Esophagus muscularis mucosa (tissue), 4 donors: ENCODE data around the gene RAD51B. TPM values are rescaled to one million over a fixed set of nuclear protein-coding genes. Genes with fewer than 3 reads are reported as not detected.

ENCODE experiments used
- DNase-seq: peaks from one replicate; pipeline ENCODE4 v3.0.0-alpha.2; 2017; ENCODE audit errors: extremely low spot score
- H3K27ac ChIP-seq, 4 donors: fragments of 200-600 bp; sonication (generic); replicated peaks in 1 of 4; 1 replicate in 3 of 4; 2 replicates in 1 of 4; pipeline ENCODE4 v1.5.1; 2016 to 2019; ENCODE audit warnings: mild to moderate bottlenecking in 1 of 4
- H3K27me3 ChIP-seq, 4 donors: fragments of 200-600 bp; sonication (generic); one replicate each; pipeline versions ENCODE4 v1.5.1 to v1.6.0; 2016 to 2019
- H3K36me3 ChIP-seq, 4 donors: fragments of 200-600 bp; sonication (generic); one replicate each; pipeline ENCODE4 v1.5.1; 2016 to 2019
- H3K4me1 ChIP-seq, 4 donors: fragments of 200-600 bp; sonication (generic); one replicate each; pipeline ENCODE4 v1.5.1; 2016 to 2019
- H3K4me3 ChIP-seq, 4 donors: fragments of 200-600 bp; sonication (generic); 1 replicate in 2 of 4; 2 replicates in 2 of 4; pipeline ENCODE4 v1.5.1; 2016 to 2019; ENCODE audit warnings: mild to moderate bottlenecking in 4 of 4, moderate library complexity in 1 of 4
- H3K9me3 ChIP-seq, 4 donors: fragments of 200-600 bp; sonication (generic); 1 replicate in 3 of 4; 2 replicates in 1 of 4; pipeline ENCODE4 v1.5.1; 2016 to 2019
- EP300 ChIP-seq: sonication (generic); formaldehyde crosslinking; IDR thresholded peaks from one replicate; pipeline ENCODE4 v1.6.1; 2017; ENCODE audit warnings: antibody characterized with exemption
- POLR2A ChIP-seq: fragments of 450-650 bp; IDR thresholded peaks from one replicate; pipeline ENCODE4 v1.6.1; 2017; ENCODE audit warnings: antibody characterized with exemption, moderate library complexity, mild to moderate bottlenecking, low read depth
- POLR2AphosphoS5 ChIP-seq, 2 donors: sonication (generic); formaldehyde crosslinking; IDR thresholded peaks; one replicate each; pipeline ENCODE4 v1.6.1; 2017; ENCODE audit warnings: antibody characterized with exemption in 2 of 2
- WGBS: methylation state at CpG from one replicate; pipeline ENCODE4 v1.1.5; 2018; 5-methylcytosine and 5-hydroxymethylcytosine counted together
- intact Hi-C: fragments of 100-400 bp; cut with DNase I; formaldehyde crosslinking; loops from one replicate; pipeline ENCODE4 v1.15.1; 2023
- total RNA-seq, 4 donors: library from RNA; depleted of rRNA; stranded (reverse); fragments of >200 nt; gene quantifications; one replicate each; pipeline versions ENCODE4 v1.1.0 to v1.2.1, GENCODE V29; 2016
- TF ChIP-seq, protein P1 (sequence below), 3 experiments: fragments of 200-600 bp in 2 of 3; fragments of 450-650 bp in 1 of 3; sonication (generic) in 2 of 3; IDR thresholded peaks; one replicate each; pipeline ENCODE4 v1.5.1; 2017 to 2019; ENCODE audit warnings: antibody characterized with exemption in 3 of 3, mild to moderate bottlenecking in 2 of 3, moderate library complexity in 1 of 3

The RAD51B gene
- total RNA-seq, 4 donors from 2014 or later, result 2.8 to 11.1 (median 5.1) TPM

DNA sequence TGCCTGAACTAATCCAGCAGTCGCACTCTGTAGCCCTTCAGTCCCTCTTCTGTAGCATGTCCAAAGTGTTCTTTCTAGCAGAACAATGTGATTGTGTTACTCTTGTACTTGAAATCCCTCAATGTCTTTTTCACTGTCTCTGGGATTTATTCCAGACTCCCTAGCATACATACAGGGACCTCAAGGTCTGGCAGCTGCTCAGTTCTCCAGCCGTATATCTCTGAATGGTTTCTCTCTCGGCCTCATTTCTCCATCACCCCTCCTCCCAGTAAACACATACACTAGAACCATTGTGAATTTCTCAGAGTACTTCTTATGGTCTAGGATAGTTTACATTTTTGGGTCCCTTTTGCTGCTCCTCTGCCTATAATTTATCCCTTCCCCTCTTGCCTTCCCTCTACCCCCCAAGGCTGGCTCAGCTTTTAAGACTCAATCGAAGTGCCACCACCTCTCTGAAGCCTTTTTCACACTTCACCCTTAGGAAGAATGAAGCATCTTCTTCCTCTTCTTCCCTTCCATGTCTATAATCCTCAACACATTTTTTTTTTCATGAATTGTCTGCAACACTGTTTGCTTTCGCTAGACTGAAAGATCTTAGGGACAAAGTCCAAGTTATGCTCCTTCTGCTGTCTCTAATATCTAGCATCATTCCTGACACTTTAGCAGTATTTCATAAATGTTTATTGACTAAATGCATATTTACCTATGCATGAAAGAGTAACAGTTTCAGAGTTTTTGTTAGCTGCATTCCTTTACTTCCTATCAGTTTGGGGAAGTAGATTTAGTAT, 527.2 kb downstream of the RAD51B start:
- intact Hi-C loops, result no loop called here
- H3K4me3 ChIP-seq, result no peak overlapping the region
- H3K9me3 ChIP-seq, result no peaks in the 10 kb centered on the region
- WGBS, result 71% methylated on average over 5 of the region's 5 CpGs
- H3K27ac ChIP-seq, result peak overlapping the region in 3 of 4 donors; percentile 5 to 59 (median 31)
- no peaks in the 10 kb centered on the region for H3K36me3 ChIP-seq
- no peaks in the 10 kb centered on the region for H3K27me3 ChIP-seq
- H3K4me1 ChIP-seq, result peaks cover 0 to 58% (median 38%) of the 10 kb centered on the region in 4 donors
- DNase-seq, result no peak
- TF ChIP-seq POLR2A, result no peak
- TF ChIP-seq, protein P1, sequence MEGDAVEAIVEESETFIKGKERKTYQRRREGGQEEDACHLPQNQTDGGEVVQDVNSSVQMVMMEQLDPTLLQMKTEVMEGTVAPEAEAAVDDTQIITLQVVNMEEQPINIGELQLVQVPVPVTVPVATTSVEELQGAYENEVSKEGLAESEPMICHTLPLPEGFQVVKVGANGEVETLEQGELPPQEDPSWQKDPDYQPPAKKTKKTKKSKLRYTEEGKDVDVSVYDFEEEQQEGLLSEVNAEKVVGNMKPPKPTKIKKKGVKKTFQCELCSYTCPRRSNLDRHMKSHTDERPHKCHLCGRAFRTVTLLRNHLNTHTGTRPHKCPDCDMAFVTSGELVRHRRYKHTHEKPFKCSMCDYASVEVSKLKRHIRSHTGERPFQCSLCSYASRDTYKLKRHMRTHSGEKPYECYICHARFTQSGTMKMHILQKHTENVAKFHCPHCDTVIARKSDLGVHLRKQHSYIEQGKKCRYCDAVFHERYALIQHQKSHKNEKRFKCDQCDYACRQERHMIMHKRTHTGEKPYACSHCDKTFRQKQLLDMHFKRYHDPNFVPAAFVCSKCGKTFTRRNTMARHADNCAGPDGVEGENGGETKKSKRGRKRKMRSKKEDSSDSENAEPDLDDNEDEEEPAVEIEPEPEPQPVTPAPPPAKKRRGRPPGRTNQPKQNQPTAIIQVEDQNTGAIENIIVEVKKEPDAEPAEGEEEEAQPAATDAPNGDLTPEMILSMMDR (IDR thresholded peaks at IDR 0.05), result no peak
- TF ChIP-seq POLR2AphosphoS5 (IDR thresholded peaks at IDR 0.05), result no peak
- no peak for TF ChIP-seq EP300

GRCh38 chr14:68349900-68350629, 530.5 kb downstream of the RAD51B start:
- Histone ChIP-seq H3K27me3 (no peaks in the 10 kb centered on the region), H3K27ac (peak overlapping the region in 1 of 4 donors; percentile 39), H3K4me3 (no peak overlapping the region), H3K9me3 (no peaks in the 10 kb centered on the region), H3K4me1 (peaks cover 0 to 51% (median 33%) of the 10 kb centered on the region in 4 donors), H3K36me3 (no peaks in the 10 kb centered on the region)
- DNase-seq, result no peak
- TF ChIP-seq POLR2AphosphoS5 (IDR thresholded peaks at IDR 0.05) (no peak), POLR2A (no peak), EP300 (no peak)
- TF ChIP-seq, protein P1 (IDR thresholded peaks at IDR 0.05), result no peak
- WGBS, result 61% methylated on average over 8 of the region's 8 CpGs
- intact Hi-C loops, result no loop called here

DNA sequence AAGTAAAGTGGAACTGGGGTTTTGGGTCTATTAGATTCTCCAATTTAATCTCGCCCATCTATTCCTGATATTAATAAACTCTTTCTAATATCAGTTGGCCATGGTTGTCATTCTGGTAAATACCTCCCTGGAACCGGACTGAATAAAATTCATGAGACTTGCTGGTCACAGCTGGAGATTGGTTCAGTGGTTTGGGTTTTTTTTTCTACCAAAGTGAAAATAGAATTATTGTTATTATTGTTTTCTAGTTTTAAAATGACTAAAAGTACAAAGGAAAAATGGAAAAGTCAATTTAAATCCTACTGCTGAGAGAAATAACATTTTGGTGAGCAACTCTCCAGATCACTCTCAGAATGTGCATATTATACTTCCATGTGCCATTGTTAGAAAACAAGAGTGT, 535.8 kb downstream of the RAD51B start:
- peaks cover 11 to 21% (median 20%) of the 10 kb centered on the region in 4 donors for H3K4me1 ChIP-seq
- no peaks in the 10 kb centered on the region for H3K36me3 ChIP-seq
- DNase-seq, result no peak
- H3K27me3 ChIP-seq, result no peaks in the 10 kb centered on the region
- no peak for TF ChIP-seq POLR2A
- TF ChIP-seq, protein P1 (IDR thresholded peaks at IDR 0.05), result no peak
- TF ChIP-seq POLR2AphosphoS5 (IDR thresholded peaks at IDR 0.05), result no peak
- TF ChIP-seq EP300, result no peak
- H3K27ac ChIP-seq, result no peak overlapping the region
- intact Hi-C loops, result no loop called here
- WGBS, result 94% methylated on average over 2 of the region's 2 CpGs
- H3K4me3 ChIP-seq, result no peak overlapping the region
- no peaks in the 10 kb centered on the region for H3K9me3 ChIP-seq

GRCh38 chr14:68357777-68358176, 538.2 kb downstream of the RAD51B start:
- no peak overlapping the region for H3K27ac ChIP-seq
- 19% methylated on average over 1 of the region's 1 CpG for WGBS
- intact Hi-C loops, result no loop called here
- H3K9me3 ChIP-seq, result no peaks in the 10 kb centered on the region
- no peaks in the 10 kb centered on the region for H3K27me3 ChIP-seq
- no peaks in the 10 kb centered on the region for H3K36me3 ChIP-seq
- TF ChIP-seq EP300 (no peak), POLR2A (no peak), POLR2AphosphoS5 (IDR thresholded peaks at IDR 0.05) (no peak)
- TF ChIP-seq, protein P1 (IDR thresholded peaks at IDR 0.05), result no peak
- H3K4me3 ChIP-seq, result no peak overlapping the region
- peaks cover 11 to 31% (median 30%) of the 10 kb centered on the region in 4 donors for H3K4me1 ChIP-seq
- no peak for DNase-seq
